ENCODE results near the gene TTC34.

DNA sequence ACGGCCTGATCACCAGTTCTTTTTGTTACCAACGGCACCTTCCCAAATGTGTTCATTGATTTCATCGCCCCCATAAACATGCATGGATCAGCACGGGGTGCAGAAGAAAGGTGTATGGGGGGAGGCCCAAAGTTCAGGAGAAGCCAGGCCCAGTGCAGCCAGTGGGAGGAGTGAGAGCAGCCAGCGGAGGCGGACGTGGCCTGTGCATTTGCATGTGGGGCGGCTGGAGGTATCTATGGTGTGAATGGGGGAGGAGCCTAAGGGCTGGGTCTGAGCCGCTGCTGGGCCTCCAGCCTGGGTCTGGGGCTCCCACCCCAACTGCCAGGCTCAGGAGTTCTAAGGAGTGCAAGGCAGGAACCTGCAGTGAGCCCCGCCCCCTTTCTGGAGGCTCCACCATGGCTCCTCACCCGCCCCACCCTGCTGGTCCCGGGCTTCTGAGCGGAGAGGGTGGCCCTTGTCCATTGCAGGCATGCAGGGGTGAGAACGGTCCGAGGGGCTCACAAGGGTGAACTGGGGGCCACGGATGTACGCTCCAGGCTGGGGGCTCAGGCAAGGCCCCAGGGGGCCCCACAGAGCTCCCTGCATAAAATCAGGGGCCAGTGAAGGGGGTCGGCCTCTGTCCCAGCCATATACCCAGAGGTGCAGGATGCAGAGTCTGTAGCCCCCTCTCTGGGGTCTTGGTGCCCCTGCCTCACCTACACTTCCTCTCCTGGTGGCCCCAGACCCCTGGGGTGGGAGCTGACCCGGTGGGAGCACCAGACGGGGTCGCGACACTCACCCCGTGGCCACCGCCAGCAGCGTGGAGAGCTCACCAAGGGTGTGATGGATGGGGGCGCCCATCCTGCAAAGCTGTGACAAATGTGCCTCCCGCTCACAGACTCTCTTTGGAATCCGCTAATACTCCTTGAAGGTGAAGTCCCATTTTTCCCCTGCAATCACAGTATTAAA is 31.3 kb upstream of the TTC34 start:
- TF ChIP-seq, protein P1, sequence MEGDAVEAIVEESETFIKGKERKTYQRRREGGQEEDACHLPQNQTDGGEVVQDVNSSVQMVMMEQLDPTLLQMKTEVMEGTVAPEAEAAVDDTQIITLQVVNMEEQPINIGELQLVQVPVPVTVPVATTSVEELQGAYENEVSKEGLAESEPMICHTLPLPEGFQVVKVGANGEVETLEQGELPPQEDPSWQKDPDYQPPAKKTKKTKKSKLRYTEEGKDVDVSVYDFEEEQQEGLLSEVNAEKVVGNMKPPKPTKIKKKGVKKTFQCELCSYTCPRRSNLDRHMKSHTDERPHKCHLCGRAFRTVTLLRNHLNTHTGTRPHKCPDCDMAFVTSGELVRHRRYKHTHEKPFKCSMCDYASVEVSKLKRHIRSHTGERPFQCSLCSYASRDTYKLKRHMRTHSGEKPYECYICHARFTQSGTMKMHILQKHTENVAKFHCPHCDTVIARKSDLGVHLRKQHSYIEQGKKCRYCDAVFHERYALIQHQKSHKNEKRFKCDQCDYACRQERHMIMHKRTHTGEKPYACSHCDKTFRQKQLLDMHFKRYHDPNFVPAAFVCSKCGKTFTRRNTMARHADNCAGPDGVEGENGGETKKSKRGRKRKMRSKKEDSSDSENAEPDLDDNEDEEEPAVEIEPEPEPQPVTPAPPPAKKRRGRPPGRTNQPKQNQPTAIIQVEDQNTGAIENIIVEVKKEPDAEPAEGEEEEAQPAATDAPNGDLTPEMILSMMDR (IDR thresholded peaks at IDR 0.05): no peak
- TF ChIP-seq POLR2A (IDR thresholded peaks at IDR 0.05): no peak
